GM19467 (cell line): ENCODE data around the gene CDK11A.
A peak's percentile ranks its signal among the peaks of the same experiment; 100 is the strongest.

Experiments
- ATAC-seq: cut with Tn5 transposase; IDR thresholded peaks from one replicate; pipeline ENCODE4 v1.9.1; 2021; ENCODE audit warnings: mild to moderate bottlenecking, moderate library complexity; ENCODE audit not compliant: unreplicated experiment

The CDK11A gene

DNA sequence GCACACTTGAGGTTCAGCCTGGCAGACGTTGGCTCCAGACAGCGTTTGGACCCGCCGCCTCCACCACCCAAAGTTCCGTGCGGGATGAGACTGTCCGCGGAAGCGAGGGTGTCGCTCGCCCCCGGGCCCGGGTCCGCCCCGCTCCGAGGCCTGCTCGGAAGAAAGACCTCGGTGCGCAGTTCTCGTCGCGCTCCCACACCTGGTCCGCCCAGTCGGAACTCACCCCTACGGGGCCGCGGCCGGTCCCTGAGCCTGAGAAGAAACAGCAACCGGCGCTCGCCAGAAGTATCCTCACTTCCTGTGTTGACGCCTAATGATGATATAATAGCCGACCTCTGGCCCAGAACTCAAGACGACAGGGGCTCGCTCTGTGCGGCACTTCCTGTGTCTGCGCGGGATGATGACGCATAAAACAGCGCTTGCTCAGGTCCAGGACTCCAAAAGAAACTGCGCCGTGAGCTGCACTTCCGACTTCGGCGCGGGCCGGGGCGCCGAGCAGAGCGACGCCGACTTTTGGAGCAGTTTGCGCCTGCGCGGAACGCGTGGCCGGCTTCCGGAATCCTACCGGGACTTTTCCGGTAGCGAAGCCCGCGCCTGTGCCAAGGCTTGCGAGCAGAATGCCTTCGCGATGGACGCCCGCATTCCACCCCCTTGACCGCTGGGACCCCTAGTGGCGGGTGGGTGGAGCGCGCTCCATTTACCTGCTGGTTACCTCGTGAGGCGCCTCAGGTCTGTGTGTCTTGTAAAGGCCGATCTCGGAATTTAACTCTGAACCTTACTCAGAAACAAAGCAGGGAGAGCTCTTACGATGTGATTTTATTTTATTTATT, at the start of gene CDK11A:
CDK11A (minus strand) TSS at position 323 of the 830 bp plus-strand sequence. CDS start 1,539 bp downstream, outside the sequence.
- peak; percentile 90 for ATAC-seq

DNA sequence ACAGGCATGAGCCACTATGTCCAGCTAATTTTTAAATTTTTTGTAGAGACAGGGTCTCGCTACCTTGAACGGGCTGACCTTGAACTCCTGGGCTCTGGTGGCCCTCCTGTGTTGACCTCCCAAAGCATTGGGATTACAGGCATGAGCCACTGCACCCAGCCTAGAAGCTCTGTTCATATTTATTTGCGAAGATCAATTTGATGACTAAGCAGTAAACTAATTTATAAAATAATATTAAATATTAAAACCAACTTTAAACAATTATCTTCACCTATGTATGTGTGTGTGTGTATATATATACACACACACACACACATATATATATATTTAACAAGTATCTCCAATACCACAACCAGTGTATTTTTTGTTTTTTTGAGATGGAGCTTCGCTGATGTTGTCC, 49.7 kb upstream of the CDK11A start:
- ATAC-seq = no peak

DNA sequence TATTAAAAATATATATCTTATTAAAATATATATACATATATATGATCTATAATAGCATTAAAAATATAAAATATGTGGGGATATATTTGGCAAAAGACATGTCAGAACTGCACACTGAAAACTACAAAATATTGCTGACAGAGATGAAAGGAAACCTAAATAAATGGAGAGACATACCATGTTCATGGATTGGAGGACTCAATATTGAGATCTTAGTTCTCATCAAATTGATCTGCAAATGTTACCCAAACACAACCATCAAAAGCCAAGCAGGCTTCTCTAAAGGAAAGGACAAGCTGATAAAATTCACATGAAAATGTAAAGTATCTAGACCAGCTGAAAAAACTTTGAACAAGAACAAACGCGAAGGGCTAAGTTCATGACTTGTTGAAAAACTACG, 46.9 kb upstream of the CDK11A start:
- no peak for ATAC-seq

DNA sequence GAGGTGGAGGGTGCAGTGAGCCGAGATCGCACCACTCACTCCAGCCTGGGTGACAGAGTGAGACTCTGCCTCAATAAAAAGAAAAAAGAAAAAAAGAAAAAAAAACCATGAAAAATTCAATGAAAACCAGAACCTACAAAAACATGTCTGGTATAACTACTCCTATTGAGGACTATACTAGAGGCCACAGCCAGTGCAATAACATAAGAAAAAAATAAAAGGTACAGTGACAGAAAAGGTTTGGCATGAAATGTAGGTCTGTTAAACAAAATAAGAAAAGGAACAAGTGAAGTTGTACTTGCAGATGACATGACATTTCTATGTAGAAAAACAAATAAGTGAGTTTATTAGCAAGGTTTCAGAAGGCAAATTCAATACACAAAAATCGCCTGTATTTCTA, 45.9 kb upstream of the CDK11A start:
- no peak for ATAC-seq

DNA sequence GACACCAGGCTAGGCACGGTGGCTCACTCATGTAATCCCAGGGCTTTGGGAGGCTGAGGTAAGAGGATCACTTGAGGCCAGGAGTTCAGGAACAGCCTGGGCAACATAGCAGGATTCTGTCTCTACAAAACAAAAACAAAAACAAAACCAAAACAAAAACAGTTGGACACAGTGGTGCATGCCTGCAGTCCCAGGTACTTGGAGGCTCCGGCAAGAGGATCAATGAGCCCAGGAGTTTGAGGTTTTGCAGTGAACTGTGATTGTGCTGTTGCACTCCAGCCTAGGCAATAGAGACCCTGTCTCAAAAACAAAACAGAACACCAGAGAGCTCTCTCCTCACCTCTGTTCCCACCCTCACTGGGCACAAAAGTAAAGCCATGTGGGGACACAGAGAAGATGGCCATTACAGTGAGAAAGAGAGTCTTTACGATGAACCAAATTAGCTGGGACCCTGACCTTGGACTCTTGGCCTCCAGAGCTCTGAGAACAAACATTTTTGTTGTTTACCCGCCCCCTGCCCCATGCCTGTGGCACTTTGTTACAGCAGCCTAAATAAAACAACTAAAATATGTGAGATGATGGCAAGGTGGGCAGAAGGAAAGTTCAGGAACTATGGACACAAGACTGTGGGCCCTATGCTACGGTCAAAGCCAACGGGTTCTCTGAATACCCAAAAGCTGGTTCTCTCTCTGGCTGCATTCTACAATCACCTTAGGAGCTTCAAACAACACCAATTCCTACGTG, 44.3 kb upstream of the CDK11A start:
- no peak for ATAC-seq

DNA sequence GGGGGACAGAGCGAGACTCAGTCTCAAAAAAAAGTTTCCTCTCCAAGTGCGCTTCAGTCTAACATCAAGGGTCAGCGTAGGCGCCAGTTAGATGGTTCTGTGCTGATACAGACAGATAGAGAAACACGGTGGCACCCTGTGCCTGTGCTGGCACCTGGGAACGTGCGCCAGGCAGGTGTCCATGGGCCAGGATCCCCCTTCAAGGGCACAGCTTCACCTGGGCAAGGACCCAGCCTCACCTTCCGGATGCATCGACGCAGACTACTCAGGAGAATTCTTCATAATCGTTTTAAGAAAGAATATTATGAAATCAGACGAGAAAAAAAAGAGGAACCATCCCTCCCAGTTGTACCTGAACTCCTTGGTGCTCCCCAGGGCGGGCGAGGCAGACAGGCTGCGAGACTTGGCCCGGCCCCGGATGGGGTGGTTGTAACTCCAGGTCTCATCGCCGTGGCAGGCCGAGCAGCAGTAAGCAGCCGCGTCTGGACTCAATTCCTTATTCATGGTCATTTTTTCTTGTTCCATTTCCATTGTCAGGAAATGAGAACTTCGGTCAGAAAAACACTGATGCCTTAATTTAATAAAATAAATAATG, 40.8 kb upstream of the CDK11A start:
- no peak for ATAC-seq

DNA sequence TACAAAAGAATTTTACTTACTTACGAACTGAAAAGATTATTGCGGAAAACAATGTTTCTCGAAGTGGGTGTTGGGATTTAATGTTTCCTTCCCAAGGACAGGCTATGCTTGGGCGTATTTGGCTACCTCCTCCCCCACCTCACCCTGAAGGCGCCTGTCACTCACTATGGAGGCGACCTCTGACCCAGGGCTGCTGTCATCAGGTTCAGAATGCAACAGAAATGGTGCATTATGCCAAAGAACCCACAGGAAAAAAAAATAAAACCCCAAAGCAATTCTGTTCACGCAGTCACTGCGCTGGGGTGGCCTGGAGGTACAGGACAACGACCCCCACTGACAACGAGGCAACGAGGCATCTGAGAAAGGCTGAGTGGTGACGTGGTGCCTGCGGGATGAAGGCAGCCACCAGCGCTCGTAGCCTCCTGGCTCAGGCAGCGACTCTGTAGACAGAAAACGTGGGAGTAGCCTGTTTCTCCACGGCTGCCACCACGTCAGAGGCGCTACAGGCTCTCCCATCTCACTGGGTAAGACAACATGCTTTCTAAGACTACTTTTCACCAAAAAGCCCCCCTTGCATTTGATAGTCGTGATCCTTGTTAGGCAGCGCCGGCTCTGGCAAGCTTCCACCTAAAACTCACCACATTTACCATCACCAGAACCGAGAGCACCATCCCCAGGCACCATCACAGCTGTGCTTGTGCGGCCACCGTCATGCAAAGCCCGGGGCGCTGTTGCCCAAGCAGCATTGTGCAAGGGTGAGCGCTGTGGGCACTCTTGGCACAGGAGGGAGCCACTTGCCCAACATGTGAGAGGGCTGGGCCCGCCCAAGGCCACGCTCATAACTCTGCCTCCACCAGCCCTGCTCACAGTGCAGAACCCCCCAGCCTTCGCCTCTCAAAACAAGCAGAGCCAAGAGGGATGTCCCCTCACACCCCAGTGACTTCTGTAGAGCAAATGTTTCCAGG, 39.8 kb upstream of the CDK11A start:
- ATAC-seq = no peak

DNA sequence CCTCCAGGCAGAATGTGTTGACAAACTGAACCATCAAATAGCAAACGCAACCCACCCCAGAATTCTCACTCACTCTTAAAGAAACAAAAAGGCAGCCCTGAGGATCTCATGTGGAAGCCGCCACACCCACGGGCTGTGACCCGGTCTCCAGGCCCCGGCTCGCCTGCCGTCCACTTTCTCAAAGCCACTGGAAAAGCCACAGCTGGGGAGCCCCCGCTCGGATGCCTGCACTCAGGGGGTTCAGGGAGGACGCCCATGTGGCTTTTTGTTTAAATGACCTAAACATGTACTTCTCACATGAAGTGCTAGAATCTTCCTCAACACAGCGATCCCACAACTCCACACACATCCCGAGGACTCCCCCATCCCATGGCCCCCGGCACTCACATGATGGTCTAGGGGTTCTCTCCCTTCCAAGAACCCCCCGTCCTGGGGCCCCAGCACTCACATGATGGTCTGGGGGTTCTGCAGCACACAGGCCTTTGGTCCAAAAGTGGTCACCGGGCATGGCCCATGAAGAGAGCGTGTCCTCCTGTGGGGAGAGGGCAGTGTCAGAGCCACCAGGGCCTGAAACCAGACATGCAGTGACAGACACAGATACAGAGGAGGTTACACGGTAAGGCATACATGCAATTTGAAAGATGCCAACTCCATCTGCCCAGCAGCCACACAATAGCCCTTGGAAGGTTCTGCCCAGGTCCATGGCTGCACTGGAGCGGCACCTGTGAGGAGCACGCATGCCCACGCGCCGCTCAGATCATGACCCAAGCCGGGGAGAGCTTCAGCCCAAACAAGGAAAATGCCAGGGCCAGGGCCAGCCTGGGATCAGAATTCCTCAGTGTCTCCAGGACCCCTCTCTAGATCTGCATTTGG, 37.6 kb upstream of the CDK11A start:
- ATAC-seq = no peak

DNA sequence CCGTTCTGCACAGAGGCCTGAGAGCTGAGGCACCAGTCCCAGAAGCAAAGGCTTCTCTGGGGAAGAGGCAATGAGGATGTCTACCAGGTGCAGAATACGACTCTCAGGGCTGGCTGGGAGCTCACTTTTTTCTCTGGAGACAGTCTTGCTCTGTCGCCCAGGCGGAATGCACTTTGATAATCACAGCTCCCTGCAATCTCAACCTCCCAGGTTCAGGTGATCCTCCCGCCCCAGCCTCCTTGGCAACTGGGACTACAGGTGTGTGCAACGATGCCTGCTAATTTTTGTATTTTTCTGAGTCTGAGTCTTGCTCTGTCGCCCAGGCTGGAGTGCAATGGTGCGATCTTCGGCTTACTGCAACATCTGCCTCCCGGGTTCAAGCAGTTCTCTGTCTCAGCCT, 36.6 kb upstream of the CDK11A start:
- no peak for ATAC-seq

DNA sequence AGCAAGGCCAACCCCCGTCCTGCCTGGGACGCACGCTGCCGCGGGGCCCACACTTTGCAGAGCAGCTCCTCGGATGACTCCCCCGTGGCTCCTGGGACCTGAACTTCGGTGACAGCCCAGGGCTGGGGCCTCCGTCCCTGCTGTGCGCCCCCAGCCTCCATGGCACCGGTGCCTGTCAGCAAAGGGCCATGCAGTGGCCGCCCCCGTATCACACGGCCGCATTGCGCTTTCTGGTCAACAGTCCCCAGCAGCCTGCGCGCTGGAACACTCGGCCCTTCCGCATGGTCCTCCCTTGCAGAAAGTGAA, 36.1 kb upstream of the CDK11A start:
- ATAC-seq = no peak

DNA sequence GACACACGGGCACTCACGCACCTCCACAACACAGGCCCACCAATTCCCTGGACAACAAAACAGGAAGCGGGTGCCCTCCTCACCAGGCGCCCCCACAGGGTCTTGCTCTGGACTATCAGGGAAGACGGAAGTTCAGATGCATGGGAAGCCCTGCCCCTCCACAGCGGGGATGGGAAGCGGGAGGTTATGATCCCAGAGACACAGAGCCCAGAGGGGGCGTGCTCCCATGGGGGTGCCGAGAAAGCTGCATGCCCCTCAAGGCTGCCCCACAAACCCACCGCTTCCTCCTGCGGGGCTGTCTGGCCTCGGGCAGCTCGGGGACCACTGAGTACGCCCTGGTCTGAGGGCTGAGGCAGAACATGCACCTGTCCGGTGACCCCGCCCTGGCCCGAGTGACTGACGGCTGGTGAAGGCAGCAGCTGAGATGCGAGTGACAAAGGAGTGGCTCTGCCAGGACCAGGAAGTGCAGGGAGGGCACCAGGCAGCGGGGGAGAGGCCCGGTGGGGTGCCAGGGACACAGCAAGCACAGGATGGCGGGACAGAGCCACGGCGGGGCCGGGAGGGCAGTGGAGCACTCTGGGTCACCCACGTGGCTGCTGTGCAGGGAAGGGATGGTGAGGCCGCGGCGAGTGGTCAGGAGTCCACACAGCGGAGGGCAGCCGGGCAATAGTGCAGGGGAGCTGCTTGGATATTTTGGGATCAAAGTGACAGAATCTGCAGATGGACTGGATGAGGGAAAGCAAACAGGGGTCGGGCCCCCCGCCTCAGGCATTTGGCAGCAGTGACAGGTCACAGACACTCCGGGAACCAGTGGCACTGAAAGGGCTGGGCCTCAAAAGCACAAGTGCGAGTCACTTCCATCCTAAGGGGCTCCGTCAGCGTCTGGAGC, 35.5 kb upstream of the CDK11A start:
- no peak for ATAC-seq

DNA sequence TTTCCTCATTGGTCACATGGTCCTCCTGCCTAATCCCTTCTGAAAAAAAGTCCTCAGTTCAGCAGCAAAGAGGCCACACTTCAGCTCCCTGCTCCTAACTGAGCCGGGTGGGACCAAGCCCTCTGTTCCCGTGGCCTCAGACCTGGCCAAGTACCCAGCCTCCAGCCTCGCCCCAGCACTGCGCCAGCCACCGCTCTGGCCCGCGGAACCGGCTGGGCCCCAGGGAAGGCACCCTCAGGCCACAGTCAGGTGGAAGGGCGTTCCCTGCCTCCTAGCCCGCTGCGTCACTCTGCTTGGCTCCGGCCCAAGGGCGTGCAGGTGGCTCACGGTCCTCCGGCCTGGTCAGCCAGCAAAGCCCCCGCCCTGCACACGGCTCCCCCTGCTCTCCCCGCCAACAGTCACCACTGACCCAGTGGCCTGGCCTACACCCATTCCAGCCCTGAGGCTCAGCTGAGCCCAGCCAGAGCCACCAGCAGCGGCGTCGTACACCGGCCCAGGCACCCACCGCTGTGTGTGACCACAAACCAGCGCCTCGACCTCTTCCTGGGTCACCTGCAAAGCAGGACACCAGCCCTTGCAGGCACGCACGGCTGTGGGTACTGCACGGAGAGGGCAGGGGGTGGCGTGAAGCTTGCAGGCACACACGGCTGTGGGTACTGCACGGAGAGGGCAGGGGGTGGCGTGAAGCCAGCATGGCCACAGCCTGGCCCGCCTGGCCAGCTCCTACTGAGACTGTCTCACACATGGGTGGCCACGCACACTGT, 34.7 kb upstream of the CDK11A start:
- ATAC-seq = no peak

DNA sequence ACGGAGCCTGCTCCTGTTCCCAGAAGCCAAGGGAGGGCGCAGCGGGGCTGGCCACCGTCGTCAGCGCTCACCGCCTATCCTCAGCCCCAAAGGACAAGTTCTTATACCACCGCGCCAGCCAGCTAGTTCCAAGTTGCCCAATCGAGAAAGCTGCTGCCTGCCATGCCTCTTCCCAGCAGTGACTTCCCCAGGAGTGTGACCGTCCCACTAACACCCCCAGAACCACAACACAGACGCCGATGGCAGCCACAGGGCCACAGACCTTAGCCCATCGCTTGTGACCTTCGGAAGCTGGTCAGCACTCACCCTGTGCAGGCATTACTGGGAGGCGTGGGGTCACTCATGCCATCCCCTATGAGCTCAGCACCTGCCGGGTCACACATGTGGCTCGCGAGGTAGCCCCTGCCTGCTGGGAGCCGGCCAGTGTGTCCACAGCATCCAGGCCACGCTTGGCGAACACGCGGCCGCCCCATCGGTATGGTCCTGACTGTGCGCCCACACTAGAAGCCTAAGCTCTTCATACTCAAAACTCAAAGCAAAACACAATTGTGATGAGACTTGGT, 34.0 kb upstream of the CDK11A start:
- no peak for ATAC-seq

DNA sequence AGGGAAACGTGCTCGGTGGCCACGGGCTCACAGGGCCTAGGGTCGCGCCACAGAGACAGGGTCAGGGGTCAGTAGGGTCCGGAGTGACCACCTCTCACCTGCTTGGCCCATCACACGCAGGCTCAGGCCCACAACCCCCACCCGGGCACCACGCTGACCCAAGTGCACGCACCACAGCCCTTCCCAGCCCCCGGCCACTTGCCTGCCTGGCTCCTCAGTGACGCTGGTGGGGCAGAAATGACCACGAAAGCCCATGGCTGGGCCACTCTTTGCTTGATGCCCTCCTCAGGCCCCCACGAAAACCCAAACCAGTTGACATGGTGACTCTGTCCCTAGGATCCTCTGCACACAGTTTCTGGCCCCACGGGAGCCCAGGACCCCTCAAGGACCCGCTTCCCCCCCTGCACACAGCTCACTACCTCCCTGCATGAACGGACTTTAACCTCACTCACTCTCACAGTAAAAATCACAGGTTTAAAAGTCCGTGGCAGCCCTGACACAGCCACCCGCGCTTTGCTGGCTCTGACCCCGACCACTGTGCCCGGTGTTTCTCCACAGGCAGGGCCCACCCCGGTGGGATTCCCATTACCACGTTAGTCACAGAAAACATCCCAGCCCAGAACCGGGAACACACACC, 33.4 kb upstream of the CDK11A start:
- no peak for ATAC-seq

DNA sequence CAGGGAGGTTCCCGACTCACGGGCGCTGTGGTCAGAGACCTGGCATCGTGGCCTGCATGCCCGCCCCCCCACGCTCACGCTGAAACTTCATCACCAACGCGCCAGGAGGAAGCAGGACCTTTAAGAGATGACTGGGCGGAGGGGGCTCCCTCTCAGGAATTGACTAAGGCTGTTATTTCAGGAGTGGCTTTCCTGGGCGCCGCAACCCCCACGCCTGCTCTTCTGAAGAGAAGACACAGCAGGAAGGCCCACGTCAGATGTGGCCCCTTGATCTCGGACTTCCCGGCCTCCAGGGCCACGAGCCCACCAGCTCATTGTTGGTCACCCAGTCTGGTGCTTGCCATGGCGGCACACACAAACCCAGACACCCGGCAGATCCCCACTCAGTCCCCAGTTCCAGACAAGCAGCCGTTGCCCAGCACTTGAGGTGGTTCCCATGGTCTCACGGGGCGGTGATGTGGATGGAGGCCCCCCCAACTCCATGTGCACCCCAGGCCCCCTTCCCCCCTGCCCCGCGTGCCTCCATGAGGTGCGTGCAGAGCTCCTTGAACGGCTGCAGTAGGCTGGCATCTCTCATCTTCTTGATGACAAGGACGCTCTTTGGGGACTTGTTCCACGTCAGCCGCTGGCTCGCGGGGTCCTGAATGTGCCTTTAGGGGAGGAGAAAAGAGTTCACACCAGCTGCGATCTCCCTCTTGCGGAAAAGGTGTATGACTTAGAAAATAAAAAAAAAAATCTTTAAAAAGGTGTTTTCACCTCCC, 32.7 kb upstream of the CDK11A start:
- ATAC-seq = no peak

DNA sequence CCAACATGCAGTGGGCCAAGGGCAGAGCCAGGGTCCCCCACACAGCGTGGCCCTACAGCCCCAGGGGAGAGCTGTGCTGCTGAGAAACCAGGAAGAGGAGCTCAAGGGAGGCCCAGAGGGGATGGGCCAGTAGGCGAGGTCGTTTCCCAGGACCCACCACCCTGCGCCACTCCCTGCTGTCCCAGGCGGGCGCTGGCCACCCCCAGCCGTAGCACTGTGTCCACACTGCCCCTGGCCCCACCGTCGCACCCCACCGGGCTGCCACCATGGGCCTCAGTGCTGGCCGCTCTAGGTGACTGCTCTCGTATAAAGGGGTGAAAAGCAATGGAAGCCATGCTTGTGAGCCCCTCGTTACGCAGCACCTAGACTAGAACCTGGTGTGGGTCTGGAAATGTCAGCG, 31.7 kb upstream of the CDK11A start:
- ATAC-seq = no peak

DNA sequence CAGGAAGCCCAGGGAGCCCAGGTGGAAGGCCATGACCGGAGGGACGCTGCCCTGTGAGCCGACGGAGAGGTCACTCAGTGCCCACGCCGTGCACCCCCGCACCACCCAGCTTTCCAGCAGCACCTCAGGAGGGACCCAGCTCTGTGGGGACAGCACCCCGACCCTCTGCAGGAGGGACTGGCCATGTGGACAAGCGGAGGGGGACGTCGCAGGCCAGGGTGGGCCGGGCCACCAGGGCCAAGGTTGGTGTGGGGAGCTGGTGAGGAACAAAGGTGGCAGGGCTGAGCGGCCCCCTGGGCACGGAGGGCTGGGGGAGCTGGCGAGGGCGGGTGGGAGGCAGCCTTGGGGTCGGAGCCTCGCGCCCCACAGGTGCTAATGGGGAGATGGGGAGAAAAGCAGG, 31.3 kb upstream of the CDK11A start:
- no peak for ATAC-seq
